Astrocyte (in vitro differentiated cells and primary cell): ENCODE results near the gene IL1B. TPM values are rescaled to one million over a fixed set of nuclear protein-coding genes. Genes with fewer than 3 reads are reported as not detected.

Source experiments
- DNase-seq: peaks from one replicate; pipeline ENCODE4 v3.0.0-alpha.2; 2010; ENCODE audit warnings: low read depth
- FAIRE-seq: peaks from 2 replicates; lab custom pipeline; 2011; peaks lifted over from hg19 to GRCh38; lab: Jason Lieb, UNC
- H2AFZ ChIP-seq: 2 replicates; pipeline ENCODE4 v1.6.0; 2012; ENCODE audit warnings: low read depth, low read length, inconsistent platforms
- H3K27ac ChIP-seq: 2 replicates; pipeline ENCODE4 v1.5.1; 2011; ENCODE audit warnings: low read depth, low read length, inconsistent platforms
- H3K27me3 ChIP-seq: 2 replicates; pipeline ENCODE4 v1.6.0; 2011; ENCODE audit warnings: low read length, inconsistent platforms; ENCODE audit not compliant: insufficient read depth
- H3K36me3 ChIP-seq: 2 replicates; pipeline ENCODE4 v1.5.1; 2011; ENCODE audit warnings: low read length, inconsistent platforms; ENCODE audit not compliant: insufficient read depth
- H3K4me1 ChIP-seq: 2 replicates; pipeline ENCODE4 v1.5.1; 2011; ENCODE audit warnings: low read length, inconsistent platforms; ENCODE audit not compliant: insufficient read depth
- H3K4me2 ChIP-seq: 2 replicates; pipeline ENCODE4 v1.6.0; 2012; ENCODE audit warnings: low read length, inconsistent platforms
- H3K4me3 ChIP-seq: 2 replicates; pipeline ENCODE4 v1.5.1; 2011; ENCODE audit warnings: low read depth, mild to moderate bottlenecking, low read length, inconsistent platforms; ENCODE audit not compliant: insufficient read depth
- H3K79me2 ChIP-seq: 2 replicates; pipeline ENCODE4 v1.6.0; 2012; ENCODE audit warnings: mild to moderate bottlenecking, low read length, inconsistent platforms; ENCODE audit not compliant: insufficient read depth
- H3K9ac ChIP-seq: 2 replicates; pipeline ENCODE4 v1.6.0; 2012; ENCODE audit warnings: mild to moderate bottlenecking, low read length, inconsistent platforms
- H3K9me3 ChIP-seq: 2 replicates; pipeline ENCODE4 v1.5.1; 2012; ENCODE audit warnings: low read depth, mild to moderate bottlenecking, low read length, inconsistent platforms; ENCODE audit not compliant: insufficient read depth
- H4K20me1 ChIP-seq: 2 replicates; pipeline ENCODE4 v1.6.0; 2012; ENCODE audit warnings: low read length, inconsistent platforms; ENCODE audit not compliant: insufficient read depth
- H3K27ac Mint-ChIP-seq: one replicate; pipeline ENCODE4 v1.8.0; 2021; ENCODE audit warnings: mild to moderate bottlenecking, mixed read lengths; ENCODE audit not compliant: unreplicated experiment
- H3K27me3 Mint-ChIP-seq: one replicate; pipeline ENCODE4 v1.8.0; 2021; ENCODE audit warnings: low read depth, mixed read lengths; ENCODE audit not compliant: unreplicated experiment
- H3K36me3 Mint-ChIP-seq: one replicate; pipeline ENCODE4 v1.8.0; 2021; ENCODE audit warnings: low read depth, mixed read lengths; ENCODE audit not compliant: unreplicated experiment
- H3K4me1 Mint-ChIP-seq: one replicate; pipeline ENCODE4 v1.8.0; 2021; ENCODE audit warnings: low read depth, mixed read lengths; ENCODE audit not compliant: unreplicated experiment
- H3K4me3 Mint-ChIP-seq: one replicate; pipeline ENCODE4 v1.8.0; 2021; ENCODE audit warnings: mild to moderate bottlenecking, moderate library complexity, mixed read lengths; ENCODE audit not compliant: unreplicated experiment
- H3K9me3 Mint-ChIP-seq: one replicate; pipeline ENCODE4 v1.8.0; 2021; ENCODE audit warnings: mild to moderate bottlenecking, mixed read lengths; ENCODE audit not compliant: unreplicated experiment
- CTCF ChIP-seq: IDR thresholded peaks from 2 replicates; pipeline ENCODE4 v1.5.1; 2011; ENCODE audit warnings: low read depth, mild to moderate bottlenecking, inconsistent platforms, low read length, moderate library complexity; ENCODE audit not compliant: insufficient read depth
- EZH2 ChIP-seq: IDR thresholded peaks from 2 replicates; pipeline ENCODE4 v1.6.1; 2012; ENCODE audit warnings: mild to moderate bottlenecking, low read length, inconsistent platforms; ENCODE audit not compliant: insufficient read depth
- total RNA-seq: library from RNA; stranded (reverse); gene quantifications from 2 replicates; pipeline ENCODE4 v1.2.1, GENCODE V29; 2021

IL1B gene
- total RNA-seq, 1 donor from 2014 or later: not detected

GRCh38 chr2:112876257-112876970 is 39.8 kb upstream of the IL1B start:
- TF ChIP-seq CTCF: no peak
- no peak for TF ChIP-seq EZH2
- Histone ChIP-seq H3K36me3 (no peaks in the 10 kb centered on the region), H3K4me2 (no peak overlapping the region), H2AFZ (no peak overlapping the region), H3K79me2 (no peaks in the 10 kb centered on the region), H3K9me3 (no peaks in the 10 kb centered on the region), H3K4me3 (no peak overlapping the region), H3K9ac (no peak overlapping the region), H3K4me1 (peaks cover 36% of the 10 kb centered on the region), H3K27ac (peak overlapping the region; percentile 73), H4K20me1 (no peaks in the 10 kb centered on the region), H3K27me3 (no peaks in the 10 kb centered on the region)
- H3K27me3 Mint-ChIP-seq: no peaks in the 10 kb centered on the region
- H3K4me3 Mint-ChIP-seq: no peak overlapping the region
- H3K36me3 Mint-ChIP-seq: no peaks in the 10 kb centered on the region
- DNase-seq (no peak), FAIRE-seq (no peak)
- no peak overlapping the region for H3K27ac Mint-ChIP-seq
- peaks cover 14% of the 10 kb centered on the region for H3K4me1 Mint-ChIP-seq
- peaks cover 2% of the 10 kb centered on the region for H3K9me3 Mint-ChIP-seq

- H3K27me3 ChIP-seq: no peaks in the 10 kb centered on the region
- no peak overlapping the region for H3K9ac ChIP-seq
- H3K4me2 ChIP-seq: no peak overlapping the region
- Mint-ChIP-seq H3K9me3 (peaks cover 6% of the 10 kb centered on the region), H3K27me3 (peaks cover 6% of the 10 kb centered on the region), H3K4me3 (no peak overlapping the region), H3K27ac (no peak overlapping the region), H3K36me3 (no peaks in the 10 kb centered on the region), H3K4me1 (peaks cover 5% of the 10 kb centered on the region)
- H3K79me2 ChIP-seq: no peaks in the 10 kb centered on the region
- no peak overlapping the region for H2AFZ ChIP-seq
- H3K4me1 ChIP-seq: peaks cover 8% of the 10 kb centered on the region
- H3K27ac ChIP-seq: no peak overlapping the region
- no peaks in the 10 kb centered on the region for H3K9me3 ChIP-seq
- H3K36me3 ChIP-seq: no peaks in the 10 kb centered on the region
- TF ChIP-seq CTCF (no peak), EZH2 (no peak)
- no peaks in the 10 kb centered on the region for H4K20me1 ChIP-seq
- H3K4me3 ChIP-seq: no peak overlapping the region
- DNase-seq (no peak), FAIRE-seq (no peak)
Observed at GRCh38 chr2:112870841-112871835, 34.6 kb upstream of the IL1B start.
